ENCODE measurements around the gene SNAPC5.

Gene SNAPC5

DNA sequence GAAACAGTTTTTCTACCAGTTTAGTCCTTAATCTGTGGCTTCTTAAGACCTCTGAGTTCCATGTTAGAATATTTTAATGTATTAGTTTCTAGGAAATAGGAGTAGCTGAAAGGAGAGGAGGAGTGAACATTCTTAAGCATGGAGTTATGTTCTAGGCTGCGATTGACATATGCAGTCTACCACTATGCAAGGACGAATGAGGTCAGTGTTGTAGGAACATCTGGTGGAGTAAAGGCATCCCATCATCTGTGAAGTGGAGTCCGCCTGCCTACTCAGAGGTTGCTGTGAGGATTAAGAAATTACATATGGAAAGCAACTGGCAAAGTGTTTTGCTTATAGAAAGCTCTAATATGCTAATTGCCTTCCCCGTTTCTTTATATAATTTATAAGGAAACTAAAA lies 45.1 kb downstream of the SNAPC5 start:
- TF ChIP-seq, protein P1, sequence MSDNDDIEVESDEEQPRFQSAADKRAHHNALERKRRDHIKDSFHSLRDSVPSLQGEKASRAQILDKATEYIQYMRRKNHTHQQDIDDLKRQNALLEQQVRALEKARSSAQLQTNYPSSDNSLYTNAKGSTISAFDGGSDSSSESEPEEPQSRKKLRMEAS (IDR thresholded peaks at IDR 0.05): no peak
- TF ChIP-seq CEBPB (IDR thresholded peaks at IDR 0.05) (no peak), FOXM1 (IDR thresholded peaks at IDR 0.05; ENCODE audit: borderline replicate concordance, low read depth) (no peak), RAD21 (IDR thresholded peaks at IDR 0.05; ENCODE audit: low read depth) (no peak), YY1 (IDR thresholded peaks at IDR 0.05; ENCODE audit: low read depth) (no peak), EGR1 (IDR thresholded peaks at IDR 0.05) (no peak), CREB1 (IDR thresholded peaks at IDR 0.05; ENCODE audit: low read depth) (no peak), TEAD4 (IDR thresholded peaks at IDR 0.05) (no peak), TAF1 (IDR thresholded peaks at IDR 0.05; ENCODE audit: low read depth) (no peak), TCF12 (IDR thresholded peaks at IDR 0.05; ENCODE audit: low read depth) (no peak), NFIC (IDR thresholded peaks at IDR 0.05) (no peak), EP300 (IDR thresholded peaks at IDR 0.05; ENCODE audit: borderline replicate concordance) (no peak), ZBTB7A (IDR thresholded peaks at IDR 0.05; ENCODE audit: low read depth) (no peak)
- TF ChIP-seq, protein P2, sequence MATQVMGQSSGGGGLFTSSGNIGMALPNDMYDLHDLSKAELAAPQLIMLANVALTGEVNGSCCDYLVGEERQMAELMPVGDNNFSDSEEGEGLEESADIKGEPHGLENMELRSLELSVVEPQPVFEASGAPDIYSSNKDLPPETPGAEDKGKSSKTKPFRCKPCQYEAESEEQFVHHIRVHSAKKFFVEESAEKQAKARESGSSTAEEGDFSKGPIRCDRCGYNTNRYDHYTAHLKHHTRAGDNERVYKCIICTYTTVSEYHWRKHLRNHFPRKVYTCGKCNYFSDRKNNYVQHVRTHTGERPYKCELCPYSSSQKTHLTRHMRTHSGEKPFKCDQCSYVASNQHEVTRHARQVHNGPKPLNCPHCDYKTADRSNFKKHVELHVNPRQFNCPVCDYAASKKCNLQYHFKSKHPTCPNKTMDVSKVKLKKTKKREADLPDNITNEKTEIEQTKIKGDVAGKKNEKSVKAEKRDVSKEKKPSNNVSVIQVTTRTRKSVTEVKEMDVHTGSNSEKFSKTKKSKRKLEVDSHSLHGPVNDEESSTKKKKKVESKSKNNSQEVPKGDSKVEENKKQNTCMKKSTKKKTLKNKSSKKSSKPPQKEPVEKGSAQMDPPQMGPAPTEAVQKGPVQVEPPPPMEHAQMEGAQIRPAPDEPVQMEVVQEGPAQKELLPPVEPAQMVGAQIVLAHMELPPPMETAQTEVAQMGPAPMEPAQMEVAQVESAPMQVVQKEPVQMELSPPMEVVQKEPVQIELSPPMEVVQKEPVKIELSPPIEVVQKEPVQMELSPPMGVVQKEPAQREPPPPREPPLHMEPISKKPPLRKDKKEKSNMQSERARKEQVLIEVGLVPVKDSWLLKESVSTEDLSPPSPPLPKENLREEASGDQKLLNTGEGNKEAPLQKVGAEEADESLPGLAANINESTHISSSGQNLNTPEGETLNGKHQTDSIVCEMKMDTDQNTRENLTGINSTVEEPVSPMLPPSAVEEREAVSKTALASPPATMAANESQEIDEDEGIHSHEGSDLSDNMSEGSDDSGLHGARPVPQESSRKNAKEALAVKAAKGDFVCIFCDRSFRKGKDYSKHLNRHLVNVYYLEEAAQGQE (IDR thresholded peaks at IDR 0.05; ENCODE audit: low read depth): no peak
- TF ChIP-seq, protein P3, sequence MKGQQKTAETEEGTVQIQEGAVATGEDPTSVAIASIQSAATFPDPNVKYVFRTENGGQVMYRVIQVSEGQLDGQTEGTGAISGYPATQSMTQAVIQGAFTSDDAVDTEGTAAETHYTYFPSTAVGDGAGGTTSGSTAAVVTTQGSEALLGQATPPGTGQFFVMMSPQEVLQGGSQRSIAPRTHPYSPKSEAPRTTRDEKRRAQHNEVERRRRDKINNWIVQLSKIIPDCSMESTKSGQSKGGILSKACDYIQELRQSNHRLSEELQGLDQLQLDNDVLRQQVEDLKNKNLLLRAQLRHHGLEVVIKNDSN (IDR thresholded peaks at IDR 0.05): no peak

All from Ishikawa (cell line).